ENCODE measurements around the gene ARFGEF2.

DNA sequence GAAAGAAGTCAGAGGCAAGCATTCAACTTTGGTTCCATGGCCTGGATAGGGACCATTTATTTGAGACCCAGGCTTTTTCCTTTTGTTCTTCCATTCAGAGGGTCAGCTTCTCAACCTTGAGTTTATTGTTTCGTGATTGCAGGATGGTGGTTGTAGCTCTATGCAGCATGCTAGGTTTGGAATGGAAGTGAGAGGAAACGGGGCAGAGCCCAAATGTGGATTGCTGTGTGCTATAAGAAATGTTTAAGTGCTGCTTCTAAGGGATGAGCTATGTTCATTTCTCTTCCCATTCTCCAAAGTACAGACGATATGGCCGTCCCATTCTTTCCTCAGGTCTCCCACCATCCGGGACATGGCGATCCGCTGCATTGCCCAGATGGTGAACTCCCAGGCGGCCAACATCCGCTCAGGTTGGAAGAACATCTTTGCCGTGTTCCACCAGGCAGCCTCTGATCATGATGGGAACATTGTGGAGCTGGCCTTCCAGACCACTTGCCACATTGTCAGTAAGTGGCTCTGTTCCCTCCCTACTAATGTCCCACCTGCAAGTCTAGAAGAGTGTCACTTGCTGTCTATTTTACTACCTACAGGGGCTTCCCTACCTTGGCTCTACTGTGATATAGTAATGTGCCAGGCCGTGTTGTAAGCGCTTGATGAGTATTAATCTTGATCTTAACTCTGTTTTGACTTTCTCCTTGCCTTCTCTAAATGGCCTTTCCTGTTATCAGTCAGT lies 88.6 kb downstream of the ARFGEF2 start:
- TF ChIP-seq BHLHE40 (IDR thresholded peaks at IDR 0.05; ENCODE audit: borderline replicate concordance) (no peak), SP1 (IDR thresholded peaks at IDR 0.05) (no peak), FOXK2 (IDR thresholded peaks at IDR 0.05) (no peak), NFRKB (IDR thresholded peaks at IDR 0.05) (no peak), ARNT (IDR thresholded peaks at IDR 0.05) (no peak), SUZ12 (IDR thresholded peaks at IDR 0.05) (no peak), TARDBP (IDR thresholded peaks at IDR 0.05) (no peak), FOXM1 (IDR thresholded peaks at IDR 0.05; ENCODE audit: borderline replicate concordance) (no peak), FOXA1 (IDR thresholded peaks at IDR 0.05) (no peak), LEF1 (IDR thresholded peaks at IDR 0.05; ENCODE audit: borderline replicate concordance) (no peak)

Data from HEK293T (cell line).